Eye (tissue), 1 donor: ENCODE measurements around the gene MUC5B.
"Not testable (repeated sequence)": the region's sequence is repeated elsewhere in the genome, so short reads cannot be mapped to it uniquely, and the experiment has no call there.

ENCODE experiments used
- DNase-seq: peaks from one replicate; pipeline ENCODE4 v3.0.0-alpha.2; 2015

MUC5B gene

DNA sequence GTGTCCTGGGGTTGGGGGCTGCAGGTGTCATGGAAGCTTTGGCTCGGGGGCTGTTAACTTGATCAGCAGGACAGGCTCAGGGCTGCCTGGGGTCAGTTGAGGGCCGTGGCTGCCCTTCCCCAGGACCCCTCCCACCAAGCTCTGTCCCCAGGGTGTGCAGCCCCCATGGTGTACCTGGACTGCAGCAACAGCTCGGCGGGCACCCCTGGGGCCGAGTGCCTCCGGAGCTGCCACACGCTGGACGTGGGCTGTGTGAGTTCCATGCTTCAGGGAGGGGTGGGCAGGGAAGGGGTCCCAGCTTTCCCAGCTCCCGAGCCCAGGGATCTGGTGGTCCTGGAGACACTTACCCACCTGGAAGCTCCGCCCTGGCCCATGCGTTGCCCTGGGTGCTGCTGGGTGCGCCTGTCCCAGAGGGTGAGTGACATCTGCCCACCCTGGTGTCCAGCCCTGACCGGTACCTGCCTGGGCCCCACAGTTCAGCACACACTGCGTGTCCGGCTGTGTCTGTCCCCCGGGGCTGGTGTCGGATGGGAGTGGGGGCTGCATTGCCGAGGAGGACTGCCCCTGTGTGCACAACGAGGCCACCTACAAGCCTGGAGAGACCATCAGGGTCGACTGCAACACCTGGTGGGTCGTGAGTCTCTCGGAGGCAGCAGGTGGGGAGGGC is 11.3 kb downstream of the MUC5B start:
- no peak for DNase-seq

DNA sequence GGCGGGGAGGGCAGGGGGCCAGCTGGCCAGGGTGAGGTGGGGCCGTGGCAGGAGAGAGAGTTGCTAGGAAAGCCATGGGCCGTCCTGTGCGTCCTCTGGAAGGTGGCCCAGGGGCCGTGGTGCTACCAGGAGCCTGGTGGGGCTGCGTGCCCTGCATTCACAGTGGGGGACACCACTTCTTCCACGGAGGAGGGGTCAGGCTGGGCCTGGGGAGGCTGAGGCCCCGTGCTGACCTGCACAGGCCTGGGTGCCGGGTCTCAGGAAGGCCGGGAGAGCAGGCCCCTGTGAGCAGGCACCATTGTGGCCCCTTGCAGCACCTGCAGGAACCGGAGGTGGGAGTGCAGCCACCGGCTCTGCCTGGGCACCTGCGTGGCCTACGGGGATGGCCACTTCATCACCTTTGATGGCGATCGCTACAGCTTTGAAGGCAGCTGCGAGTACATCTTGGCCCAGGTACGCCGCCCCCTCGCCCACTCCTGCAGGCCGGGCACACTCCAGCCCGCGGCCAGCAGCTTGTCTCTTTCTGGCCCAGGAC is 12.0 kb downstream of the MUC5B start:
- no peak for DNase-seq

DNA sequence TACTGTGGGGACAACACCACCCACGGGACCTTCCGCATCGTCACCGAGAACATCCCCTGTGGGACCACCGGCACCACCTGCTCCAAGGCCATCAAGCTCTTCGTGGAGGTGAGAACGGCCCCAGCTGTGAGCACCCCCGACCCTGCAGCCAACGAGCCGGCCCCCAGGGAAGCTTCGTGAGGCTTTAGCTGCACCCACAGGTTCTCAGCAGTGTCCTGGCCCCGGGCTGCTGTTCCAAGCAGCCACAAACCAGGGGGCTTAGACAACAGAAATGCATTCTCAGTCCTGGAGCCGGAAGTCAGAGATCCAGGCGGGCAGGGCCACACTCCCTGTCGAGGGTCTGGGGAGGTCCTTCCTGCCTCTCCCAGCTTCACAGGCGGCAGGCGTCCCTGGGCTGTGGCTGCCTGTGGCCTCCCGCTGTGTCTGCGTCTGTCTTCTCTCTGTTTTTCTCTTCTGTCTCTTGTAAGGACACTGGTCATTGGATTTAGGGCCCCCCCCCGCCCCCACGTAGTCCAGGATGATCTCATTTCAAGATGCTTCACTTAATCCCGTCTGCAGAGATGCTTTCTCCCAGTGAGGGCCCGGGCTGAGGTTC is 12.5 kb downstream of the MUC5B start:
- peak; percentile 53 for DNase-seq

DNA sequence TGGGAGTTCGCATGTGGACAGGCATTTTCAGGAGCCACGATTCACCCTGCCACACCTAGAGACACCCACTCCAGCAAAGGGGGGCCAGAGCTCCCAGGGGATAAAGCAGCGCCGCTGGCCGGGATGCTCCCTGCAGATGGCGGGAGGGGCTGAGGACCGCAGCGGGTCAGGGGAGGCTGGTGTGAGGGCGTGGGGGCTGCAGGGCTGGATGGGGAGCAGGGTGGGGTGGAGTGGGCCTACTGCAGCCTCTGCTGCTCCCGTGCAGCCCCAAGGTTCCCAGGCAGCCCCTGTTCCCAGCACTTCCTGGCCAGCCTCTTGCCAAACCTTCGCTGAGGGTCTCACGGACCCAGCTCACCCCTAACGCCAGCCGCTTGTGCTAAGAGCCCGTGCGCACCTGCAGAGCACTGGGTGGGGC is 13.0 kb downstream of the MUC5B start:
- DNase-seq, result no peak

DNA sequence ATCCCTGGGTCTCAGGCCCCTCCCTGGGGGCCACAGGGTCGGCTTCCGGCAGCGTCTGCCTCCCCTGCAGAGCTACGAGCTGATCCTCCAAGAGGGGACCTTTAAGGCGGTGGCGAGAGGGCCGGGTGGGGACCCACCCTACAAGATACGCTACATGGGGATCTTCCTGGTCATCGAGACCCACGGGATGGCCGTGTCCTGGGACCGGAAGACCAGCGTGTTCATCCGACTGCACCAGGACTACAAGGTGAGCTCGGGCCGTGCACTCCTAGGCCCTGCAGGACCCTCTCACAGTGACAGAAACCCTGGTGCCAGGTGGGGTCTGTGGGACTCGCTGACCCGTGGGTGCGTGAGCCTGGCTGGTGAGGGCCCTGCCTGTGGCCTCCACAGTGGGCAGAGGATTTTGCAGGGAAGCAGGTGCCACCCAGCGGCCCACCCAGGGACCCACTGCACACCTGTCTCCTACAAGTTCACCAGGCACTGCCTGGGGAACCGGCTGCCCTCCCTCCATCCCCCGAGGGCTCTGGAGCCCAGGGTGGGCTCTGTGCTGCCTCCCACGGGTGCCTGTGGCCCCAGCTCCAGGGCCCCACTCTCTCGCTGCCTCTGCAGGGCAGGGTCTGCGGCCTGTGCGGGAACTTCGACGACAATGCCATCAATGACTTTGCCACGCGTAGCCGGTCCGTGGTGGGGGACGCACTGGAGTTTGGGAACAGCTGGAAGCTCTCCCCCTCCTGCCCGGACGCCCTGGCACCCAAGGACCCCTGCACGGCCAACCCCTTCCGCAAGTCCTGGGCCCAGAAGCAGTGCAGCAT is 13.7 kb downstream of the MUC5B start:
- no peak for DNase-seq

DNA sequence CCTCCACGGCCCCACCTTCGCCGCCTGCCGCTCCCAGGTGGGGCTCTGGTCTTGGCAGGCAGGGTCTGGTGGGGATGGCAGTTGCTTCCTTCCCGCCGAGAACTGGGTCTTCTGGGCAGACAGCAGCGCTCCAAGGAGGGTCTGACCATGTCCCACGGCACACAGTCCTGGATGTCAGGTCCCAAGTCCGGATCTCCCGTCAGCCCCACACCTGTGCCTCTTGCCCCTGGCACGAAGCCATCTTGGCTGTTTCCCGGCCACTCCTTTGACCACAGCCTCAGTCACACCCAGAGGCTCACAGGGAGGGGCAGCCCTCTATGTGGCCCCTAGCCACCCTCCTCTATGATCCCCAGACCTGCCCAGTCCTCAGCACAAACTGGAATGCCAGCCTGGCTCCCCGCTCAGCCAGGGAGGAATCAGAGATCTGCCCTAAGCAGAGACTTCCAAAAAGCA is 14.3 kb downstream of the MUC5B start:
- no peak for DNase-seq

DNA sequence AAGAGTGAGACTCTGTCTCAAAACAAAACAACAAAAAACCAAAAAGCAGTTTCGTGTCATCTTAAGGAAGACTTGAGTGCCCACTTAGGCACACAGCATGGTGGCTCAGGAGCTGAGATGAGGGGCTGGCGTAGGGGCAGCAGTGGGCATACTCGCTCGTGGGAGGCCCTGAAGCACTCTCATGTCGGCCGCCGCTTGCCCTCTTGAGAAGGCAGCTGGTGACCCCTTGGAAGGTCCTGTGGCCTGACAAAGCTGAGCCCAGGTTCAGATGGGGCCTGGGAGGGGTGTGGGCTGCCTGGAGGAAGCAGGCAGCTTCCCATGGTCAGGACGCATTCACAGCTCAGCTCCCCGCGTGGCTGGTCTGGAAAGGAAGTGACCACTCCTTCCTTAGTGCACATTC is 15.0 kb downstream of the MUC5B start:
- no peak for DNase-seq

DNA sequence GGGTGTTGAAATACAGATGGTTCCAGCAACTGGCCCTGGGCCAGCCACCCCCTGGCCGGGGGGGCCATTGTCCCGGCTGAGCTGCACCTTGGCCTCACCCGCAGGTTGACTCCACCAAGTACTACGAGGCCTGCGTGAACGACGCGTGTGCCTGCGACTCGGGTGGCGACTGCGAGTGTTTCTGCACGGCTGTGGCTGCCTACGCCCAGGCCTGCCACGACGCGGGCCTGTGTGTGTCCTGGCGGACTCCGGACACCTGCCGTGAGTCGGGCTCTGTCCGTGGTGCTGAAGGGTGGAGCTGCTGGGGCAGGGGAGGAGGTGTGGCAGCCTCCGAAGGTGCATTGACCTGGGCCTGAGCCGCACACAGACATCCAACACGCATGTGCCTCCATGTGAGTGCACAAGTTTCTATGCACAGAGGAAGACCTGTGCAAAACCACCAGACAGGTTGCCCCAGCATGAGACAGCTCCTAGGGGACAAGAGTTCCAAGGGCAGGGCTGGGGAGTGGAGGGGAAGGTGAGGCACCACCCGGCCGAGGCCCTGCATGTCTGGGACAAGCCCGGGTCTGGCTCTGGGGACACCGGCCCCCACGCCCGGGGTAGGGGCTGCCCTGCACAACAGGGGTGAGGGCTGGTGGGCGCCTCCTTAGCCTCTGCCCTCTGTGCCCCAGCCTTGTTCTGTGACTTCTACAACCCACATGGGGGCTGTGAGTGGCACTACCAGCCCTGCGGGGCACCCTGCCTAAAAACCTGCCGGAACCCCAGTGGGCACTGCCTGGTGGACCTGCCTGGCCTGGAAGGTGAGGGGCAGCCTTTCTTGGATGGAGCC is 16.1 kb downstream of the MUC5B start:
- peak; percentile 51 for DNase-seq

DNA sequence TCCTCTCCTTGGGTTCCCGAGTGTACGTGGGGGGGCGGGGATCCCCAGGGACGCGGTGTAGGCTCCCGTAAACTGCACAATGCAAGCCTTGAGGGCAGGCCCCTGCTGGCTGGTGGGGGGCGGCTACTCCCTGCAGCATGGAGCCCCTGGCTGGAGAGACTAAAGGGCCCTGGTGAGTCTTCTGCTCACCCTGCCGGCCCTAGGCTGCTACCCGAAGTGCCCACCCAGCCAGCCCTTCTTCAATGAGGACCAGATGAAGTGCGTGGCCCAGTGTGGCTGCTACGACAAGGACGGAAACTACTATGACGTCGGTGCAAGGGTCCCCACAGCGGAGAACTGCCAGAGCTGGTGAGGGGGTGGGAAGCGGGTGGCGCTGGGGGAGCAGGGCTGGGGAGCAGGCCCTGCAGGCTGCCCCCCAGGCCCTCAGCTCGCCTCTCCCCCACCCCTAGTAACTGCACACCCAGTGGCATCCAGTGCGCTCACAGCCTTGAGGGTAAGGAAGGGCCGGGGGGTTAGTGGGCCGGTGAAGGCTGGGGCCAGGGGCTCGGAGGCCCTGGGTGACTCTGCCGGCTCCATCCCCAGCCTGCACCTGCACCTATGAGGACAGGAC is 16.8 kb downstream of the MUC5B start:
- no peak for DNase-seq

DNA sequence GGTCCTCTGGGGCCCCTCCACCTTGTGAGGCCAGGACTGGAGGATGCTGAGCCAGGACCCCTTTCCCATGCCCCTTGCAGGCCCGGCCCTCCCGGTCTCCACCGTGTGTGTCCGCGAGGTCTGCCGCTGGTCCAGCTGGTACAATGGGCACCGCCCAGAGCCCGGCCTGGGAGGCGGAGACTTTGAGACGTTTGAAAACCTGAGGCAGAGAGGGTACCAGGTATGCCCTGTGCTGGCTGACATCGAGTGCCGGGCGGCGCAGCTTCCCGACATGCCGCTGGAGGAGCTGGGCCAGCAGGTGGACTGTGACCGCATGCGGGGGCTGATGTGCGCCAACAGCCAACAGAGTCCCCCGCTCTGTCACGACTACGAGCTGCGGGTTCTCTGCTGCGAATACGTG is 17.9 kb downstream of the MUC5B start:
- no peak for DNase-seq

DNA sequence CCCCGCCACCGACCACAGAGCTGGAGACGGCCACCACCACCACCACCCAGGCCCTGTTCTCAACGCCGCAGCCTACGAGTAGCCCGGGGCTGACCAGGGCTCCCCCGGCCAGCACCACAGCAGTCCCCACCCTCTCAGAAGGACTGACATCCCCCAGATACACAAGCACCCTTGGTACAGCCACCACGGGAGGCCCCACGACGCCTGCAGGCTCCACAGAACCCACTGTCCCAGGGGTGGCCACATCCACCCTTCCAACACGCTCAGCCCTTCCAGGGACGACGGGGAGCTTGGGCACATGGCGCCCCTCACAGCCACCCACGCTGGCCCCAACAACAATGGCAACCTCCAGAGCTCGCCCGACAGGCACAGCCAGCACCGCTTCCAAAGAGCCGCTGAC is 18.8 kb downstream of the MUC5B start:
- no peak for DNase-seq

DNA sequence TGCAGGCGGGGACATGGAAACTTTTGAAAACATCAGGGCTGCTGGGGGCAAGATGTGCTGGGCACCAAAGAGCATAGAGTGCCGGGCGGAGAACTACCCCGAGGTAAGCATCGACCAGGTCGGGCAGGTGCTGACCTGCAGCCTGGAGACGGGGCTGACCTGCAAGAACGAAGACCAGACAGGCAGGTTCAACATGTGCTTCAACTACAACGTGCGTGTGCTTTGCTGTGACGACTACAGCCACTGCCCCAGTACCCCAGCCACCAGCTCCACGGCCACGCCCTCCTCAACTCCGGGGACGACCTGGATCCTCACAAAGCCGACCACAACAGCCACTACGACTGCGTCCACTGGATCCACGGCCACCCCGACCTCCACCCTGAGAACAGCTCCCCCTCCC is 19.4 kb downstream of the MUC5B start:
- DNase-seq, result no peak

DNA sequence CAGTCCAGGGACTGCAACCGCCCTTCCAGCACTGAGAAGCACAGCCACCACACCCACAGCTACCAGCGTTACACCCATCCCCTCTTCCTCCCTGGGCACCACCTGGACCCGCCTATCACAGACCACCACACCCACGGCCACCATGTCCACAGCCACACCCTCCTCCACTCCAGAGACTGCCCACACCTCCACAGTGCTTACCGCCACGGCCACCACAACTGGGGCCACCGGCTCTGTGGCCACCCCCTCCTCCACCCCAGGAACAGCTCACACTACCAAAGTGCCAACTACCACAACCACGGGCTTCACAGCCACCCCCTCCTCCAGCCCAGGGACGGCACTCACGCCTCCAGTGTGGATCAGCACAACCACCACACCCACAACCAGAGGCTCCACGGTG is 19.9 kb downstream of the MUC5B start:
- not testable (repeated sequence) for DNase-seq

DNA sequence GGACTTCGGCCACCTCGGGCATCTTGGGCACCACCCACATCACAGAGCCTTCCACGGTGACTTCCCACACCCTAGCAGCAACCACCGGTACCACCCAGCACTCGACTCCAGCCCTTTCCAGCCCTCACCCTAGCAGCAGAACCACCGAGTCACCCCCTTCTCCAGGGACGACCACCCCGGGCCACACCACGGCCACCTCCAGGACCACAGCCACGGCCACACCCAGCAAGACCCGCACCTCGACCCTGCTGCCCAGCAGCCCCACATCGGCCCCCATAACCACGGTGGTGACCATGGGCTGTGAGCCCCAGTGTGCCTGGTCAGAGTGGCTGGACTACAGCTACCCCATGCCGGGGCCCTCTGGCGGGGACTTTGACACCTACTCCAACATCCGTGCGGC is 20.7 kb downstream of the MUC5B start:
- not testable (repeated sequence) for DNase-seq

DNA sequence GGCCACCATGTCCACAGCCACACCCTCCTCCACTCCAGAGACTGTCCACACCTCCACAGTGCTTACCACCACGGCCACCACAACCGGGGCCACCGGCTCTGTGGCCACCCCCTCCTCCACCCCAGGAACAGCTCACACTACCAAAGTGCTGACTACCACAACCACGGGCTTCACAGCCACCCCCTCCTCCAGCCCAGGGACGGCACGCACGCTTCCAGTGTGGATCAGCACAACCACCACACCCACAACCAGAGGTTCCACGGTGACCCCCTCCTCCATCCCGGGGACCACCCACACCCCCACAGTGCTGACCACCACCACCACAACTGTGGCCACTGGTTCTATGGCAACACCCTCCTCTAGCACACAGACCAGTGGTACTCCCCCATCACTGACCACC is 21.7 kb downstream of the MUC5B start:
- DNase-seq, result not testable (repeated sequence)

DNA sequence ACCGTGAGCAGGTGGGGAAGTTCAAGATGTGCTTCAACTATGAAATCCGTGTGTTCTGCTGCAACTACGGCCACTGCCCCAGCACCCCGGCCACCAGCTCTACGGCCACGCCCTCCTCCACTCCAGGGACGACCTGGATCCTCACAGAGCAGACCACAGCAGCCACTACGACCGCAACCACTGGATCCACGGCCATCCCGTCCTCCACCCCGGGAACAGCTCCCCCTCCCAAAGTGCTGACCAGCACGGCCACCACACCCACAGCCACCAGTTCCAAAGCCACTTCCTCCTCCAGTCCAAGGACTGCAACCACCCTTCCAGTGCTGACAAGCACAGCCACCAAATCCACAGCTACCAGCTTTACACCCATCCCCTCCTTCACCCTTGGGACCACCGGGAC is 22.9 kb downstream of the MUC5B start:
- not testable (repeated sequence) for DNase-seq

DNA sequence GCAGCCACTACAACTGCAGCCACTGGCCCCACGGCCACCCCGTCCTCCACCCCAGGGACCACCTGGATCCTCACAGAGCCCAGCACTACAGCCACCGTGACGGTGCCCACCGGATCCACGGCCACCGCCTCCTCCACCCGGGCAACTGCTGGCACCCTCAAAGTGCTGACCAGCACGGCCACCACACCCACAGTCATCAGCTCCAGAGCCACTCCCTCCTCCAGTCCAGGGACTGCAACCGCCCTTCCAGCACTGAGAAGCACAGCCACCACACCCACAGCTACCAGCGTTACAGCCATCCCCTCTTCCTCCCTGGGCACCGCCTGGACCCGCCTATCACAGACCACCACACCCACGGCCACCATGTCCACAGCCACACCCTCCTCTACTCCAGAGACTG is 23.4 kb downstream of the MUC5B start:
- not testable (repeated sequence) for DNase-seq

DNA sequence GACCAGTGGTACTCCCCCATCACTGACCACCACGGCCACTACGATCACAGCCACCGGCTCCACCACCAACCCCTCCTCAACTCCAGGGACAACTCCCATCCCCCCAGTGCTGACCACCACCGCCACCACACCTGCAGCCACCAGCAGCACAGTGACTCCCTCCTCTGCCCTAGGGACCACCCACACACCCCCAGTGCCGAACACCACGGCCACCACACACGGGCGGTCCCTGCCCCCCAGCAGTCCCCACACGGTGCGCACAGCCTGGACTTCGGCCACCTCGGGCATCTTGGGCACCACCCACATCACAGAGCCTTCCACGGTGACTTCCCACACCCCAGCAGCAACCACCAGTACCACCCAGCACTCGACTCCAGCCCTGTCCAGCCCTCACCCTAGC is 24.2 kb downstream of the MUC5B start:
- not testable (repeated sequence) for DNase-seq

DNA sequence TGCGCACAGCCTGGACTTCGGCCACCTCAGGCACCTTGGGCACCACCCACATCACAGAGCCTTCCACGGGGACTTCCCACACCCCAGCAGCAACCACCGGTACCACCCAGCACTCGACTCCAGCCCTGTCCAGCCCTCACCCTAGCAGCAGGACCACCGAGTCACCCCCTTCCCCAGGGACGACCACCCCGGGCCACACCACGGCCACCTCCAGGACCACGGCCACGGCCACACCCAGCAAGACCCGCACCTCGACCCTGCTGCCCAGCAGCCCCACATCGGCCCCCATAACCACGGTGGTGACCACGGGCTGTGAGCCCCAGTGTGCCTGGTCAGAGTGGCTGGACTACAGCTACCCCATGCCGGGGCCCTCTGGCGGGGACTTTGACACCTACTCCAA is 26.1 kb downstream of the MUC5B start:
- not testable (repeated sequence) for DNase-seq

DNA sequence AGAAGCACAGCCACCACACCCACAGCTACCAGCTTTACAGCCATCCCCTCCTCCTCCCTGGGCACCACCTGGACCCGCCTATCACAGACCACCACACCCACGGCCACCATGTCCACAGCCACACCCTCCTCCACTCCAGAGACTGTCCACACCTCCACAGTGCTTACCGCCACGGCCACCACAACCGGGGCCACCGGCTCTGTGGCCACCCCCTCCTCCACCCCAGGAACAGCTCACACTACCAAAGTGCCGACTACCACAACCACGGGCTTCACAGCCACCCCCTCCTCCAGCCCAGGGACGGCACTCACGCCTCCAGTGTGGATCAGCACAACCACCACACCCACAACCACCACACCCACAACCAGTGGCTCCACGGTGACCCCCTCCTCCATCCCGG is 27.5 kb downstream of the MUC5B start:
- DNase-seq, result not testable (repeated sequence)

DNA sequence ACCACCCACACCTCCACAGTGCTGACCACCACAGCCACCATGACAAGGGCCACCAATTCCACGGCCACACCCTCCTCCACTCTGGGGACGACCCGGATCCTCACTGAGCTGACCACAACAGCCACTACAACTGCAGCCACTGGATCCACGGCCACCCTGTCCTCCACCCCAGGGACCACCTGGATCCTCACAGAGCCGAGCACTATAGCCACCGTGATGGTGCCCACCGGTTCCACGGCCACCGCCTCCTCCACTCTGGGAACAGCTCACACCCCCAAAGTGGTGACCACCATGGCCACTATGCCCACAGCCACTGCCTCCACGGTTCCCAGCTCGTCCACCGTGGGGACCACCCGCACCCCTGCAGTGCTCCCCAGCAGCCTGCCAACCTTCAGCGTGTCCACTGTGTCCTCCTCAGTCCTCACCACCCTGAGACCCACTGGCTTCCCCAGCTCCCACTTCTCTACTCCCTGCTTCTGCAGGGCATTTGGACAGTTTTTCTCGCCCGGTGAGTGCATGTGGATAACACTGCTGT is 28.4 kb downstream of the MUC5B start:
- no peak for DNase-seq
